HepG2 (cell line): Measurements from ENCODE around the gene CUL9. TPM values are rescaled to one million over a fixed set of nuclear protein-coding genes. Genes with fewer than 3 reads are reported as not detected.

Experiments
- GATA4 ChIP-seq: sonication (generic); IDR thresholded peaks from 2 replicates; pipeline ENCODE4 v1.6.1; 2016; ENCODE audit warnings: antibody characterized with exemption, low read depth, borderline replicate concordance
- HNRNPH1 ChIP-seq: fragments of 200-400 bp; formaldehyde crosslinking; optimal IDR thresholded peaks from 2 replicates; pipeline ENCODE3; 2017; ENCODE audit warnings: mild to moderate bottlenecking, low read depth, low read length
- HOXD1 ChIP-seq: sonication (generic); formaldehyde crosslinking; IDR thresholded peaks from 2 replicates; pipeline ENCODE4 v1.5.0; 2020; ENCODE audit warnings: missing genetic modification reagents
- MLLT10 ChIP-seq: sonication (generic); formaldehyde crosslinking; IDR thresholded peaks from 2 replicates; pipeline ENCODE4 v1.4.0; 2020; ENCODE audit warnings: missing genetic modification reagents
- NR2F6 ChIP-seq, 2 experiments: IDR thresholded peaks; 2 replicates each; pipeline ENCODE4 v1.6.1; 2016; ENCODE audit warnings: antibody characterized with exemption in 1 of 2, mild to moderate bottlenecking in 1 of 2
- PHB2 ChIP-seq: fragments of 450-650 bp; IDR thresholded peaks from 2 replicates; pipeline ENCODE4 v1.6.1; 2018; ENCODE audit not compliant: partially characterized antibody
- POLR2G ChIP-seq: fragments of 200-400 bp; formaldehyde crosslinking; IDR thresholded peaks from 2 replicates; pipeline ENCODE4 v1.6.1; 2018; ENCODE audit warnings: mild to moderate bottlenecking, low read depth, low read length, moderate library complexity
- SMARCE1 ChIP-seq: fragments of 450-650 bp; IDR thresholded peaks from 2 replicates; pipeline ENCODE4 v1.6.1; 2017; ENCODE audit warnings: borderline replicate concordance
- SNRNP70 ChIP-seq: fragments of 200-400 bp; formaldehyde crosslinking; IDR thresholded peaks from 2 replicates; pipeline ENCODE4 v1.6.1; 2017; ENCODE audit warnings: mild to moderate bottlenecking, low read depth, low read length, moderate library complexity
- TCF7L2 ChIP-seq: IDR thresholded peaks from 2 replicates; pipeline ENCODE4 v1.6.1; 2011; ENCODE audit warnings: mild to moderate bottlenecking, low read depth, low read length, moderate library complexity
- TMF1 ChIP-seq: sonication (generic); formaldehyde crosslinking; IDR thresholded peaks from 2 replicates; pipeline ENCODE4 v1.8.1; 2022; ENCODE audit warnings: low read depth, missing genetic modification reagents
- ZBTB3 ChIP-seq: sonication (generic); formaldehyde crosslinking; IDR thresholded peaks from 2 replicates; pipeline ENCODE4 v1.4.0; 2020; ENCODE audit warnings: low read depth, mild to moderate bottlenecking, moderate library complexity, missing genetic modification reagents, borderline replicate concordance
- ZKSCAN1 ChIP-seq: fragments of 150-350 bp; IDR thresholded peaks from 2 replicates; pipeline ENCODE4 v1.6.1; 2014; ENCODE audit warnings: low read length
- ZNF10 ChIP-seq: sonication (generic); formaldehyde crosslinking; IDR thresholded peaks from 2 replicates; pipeline ENCODE4 v1.4.0; 2020; ENCODE audit warnings: mild to moderate bottlenecking, low read depth, missing genetic modification reagents, borderline replicate concordance
- ZNF20 ChIP-seq: sonication (generic); formaldehyde crosslinking; IDR thresholded peaks from 2 replicates; pipeline ENCODE4 v1.4.0; 2020; ENCODE audit warnings: mild to moderate bottlenecking, moderate library complexity, missing genetic modification reagents
- ZNF253 ChIP-seq: sonication (generic); formaldehyde crosslinking; IDR thresholded peaks from 2 replicates; pipeline ENCODE4 v1.8.0; 2022; ENCODE audit warnings: mild to moderate bottlenecking, missing genetic modification reagents, borderline replicate concordance
- ZNF264 ChIP-seq: sonication (generic); formaldehyde crosslinking; IDR thresholded peaks from 2 replicates; pipeline ENCODE4 v1.4.0; 2020; ENCODE audit warnings: missing genetic modification reagents
- ZNF451 ChIP-seq: sonication (generic); formaldehyde crosslinking; IDR thresholded peaks from 2 replicates; pipeline ENCODE4 v1.5.0; 2020; ENCODE audit warnings: mild to moderate bottlenecking, missing genetic modification reagents
- ZNF670 ChIP-seq: sonication (generic); formaldehyde crosslinking; IDR thresholded peaks from 2 replicates; pipeline ENCODE4 v1.8.0; 2022; ENCODE audit warnings: mild to moderate bottlenecking, missing genetic modification reagents, borderline replicate concordance
- ZNF879 ChIP-seq: sonication (generic); formaldehyde crosslinking; IDR thresholded peaks from 2 replicates; pipeline ENCODE4 v1.8.1; 2023; ENCODE audit warnings: missing genetic modification reagents
- polyA plus RNA-seq, 8 experiments: library from polyadenylated mRNA; depleted of rRNA in 3 of 8; stranded (reverse) in 7 of 8; unstranded in 1 of 8; fragments of >200 nt; fragmentation: Illumina TruSeq in 4 of 8; extraction: Trizol in 4 of 8; gene quantifications; 2 replicates each; pipeline versions ENCODE4 v1.2.1 to v1.2.3, GENCODE V29; 2011 to 2016; ENCODE audit warnings: low read depth in 4 of 8, missing spikeins in 1 of 8, mixed read lengths in 1 of 8; ENCODE audit not compliant: insufficient read depth in 1 of 8
- total RNA-seq, 5 experiments: library from RNA; depleted of rRNA; stranded (reverse); fragments of >200 nt; fragmentation: Illumina TruSeq; extraction: Trizol; gene quantifications; 2 replicates each; pipeline ENCODE4 v1.2.3, GENCODE V29; 2016; ENCODE audit warnings: low read depth in 1 of 5
- TF ChIP-seq, protein P1 (sequence below): sonication (generic); formaldehyde crosslinking; IDR thresholded peaks from 2 replicates; pipeline ENCODE4 v1.5.0; 2020; ENCODE audit warnings: mild to moderate bottlenecking, missing genetic modification reagents, borderline replicate concordance
- TF ChIP-seq, protein P2 (sequence below): sonication (generic); formaldehyde crosslinking; IDR thresholded peaks from 2 replicates; pipeline ENCODE4 v1.4.0; 2020; ENCODE audit warnings: missing genetic modification reagents
- TF ChIP-seq, protein P3 (sequence below): sonication (generic); formaldehyde crosslinking; IDR thresholded peaks from 2 replicates; pipeline ENCODE4 v1.4.0; 2020; ENCODE audit warnings: missing genetic modification reagents
- TF ChIP-seq, protein P4 (sequence below): sonication (generic); formaldehyde crosslinking; IDR thresholded peaks from 2 replicates; pipeline ENCODE4 v1.5.0; 2020; ENCODE audit warnings: missing genetic modification reagents

Gene CUL9
- total and polyA plus RNA-seq, 2 of the 13 experiments (the other 11 are each of a cell fraction or from before 2014, with no cell fraction given): 11.4 to 13.7 TPM

DNA sequence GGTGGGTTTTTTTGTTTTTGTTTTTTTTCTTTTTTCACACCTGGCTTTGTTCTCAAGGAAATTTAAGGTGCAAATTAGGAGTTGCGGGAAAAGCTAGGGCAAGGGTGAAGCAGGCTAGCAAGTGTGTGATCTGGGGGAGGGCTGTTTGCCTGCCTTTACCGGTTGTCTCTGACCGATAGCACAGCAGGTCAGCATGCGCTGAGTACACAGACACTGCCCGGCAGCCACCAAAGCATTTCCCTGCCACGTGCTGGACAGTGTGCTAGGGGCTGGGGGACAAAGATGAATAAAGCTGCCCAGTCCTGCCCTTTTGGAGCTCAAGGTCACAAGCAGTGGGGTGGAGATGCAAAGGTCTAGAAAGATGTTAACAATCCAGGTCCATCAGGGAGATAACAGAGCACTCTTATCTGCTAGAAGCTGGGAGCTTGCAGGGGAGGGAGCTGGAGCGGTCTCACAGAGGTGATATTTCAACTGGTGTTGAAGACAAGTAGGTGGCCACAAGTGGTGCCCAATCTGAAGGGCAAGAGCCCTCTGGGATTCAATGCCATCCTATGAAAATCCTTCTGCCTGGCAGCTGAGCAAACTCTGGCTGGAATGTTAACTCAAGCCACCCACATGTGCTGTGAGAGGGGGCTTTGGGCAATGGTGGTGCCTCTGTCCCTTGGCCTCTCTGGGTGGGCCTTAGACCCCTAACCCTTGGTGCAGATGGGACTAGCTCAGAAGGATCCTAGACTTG is 85.8 kb downstream of the CUL9 start (continued):
- TF ChIP-seq, protein P1, sequence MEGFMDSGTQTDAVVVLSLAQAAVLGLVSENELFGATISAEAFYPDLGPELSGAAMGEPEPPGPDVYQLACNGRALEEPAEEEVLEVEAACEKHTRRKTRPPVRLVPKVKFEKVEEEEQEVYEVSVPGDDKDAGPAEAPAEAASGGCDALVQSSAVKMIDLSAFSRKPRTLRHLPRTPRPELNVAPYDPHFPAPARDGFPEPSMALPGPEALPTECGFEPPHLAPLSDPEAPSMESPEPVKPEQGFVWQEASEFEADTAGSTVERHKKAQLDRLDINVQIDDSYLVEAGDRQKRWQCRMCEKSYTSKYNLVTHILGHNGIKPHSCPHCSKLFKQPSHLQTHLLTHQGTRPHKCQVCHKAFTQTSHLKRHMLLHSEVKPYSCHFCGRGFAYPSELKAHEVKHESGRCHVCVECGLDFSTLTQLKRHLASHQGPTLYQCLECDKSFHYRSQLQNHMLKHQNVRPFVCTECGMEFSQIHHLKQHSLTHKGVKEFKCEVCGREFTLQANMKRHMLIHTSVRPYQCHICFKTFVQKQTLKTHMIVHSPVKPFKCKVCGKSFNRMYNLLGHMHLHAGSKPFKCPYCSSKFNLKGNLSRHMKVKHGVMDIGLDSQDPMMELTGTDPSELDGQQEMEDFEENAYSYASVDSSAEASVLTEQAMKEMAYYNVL (CRISPR knock-in tag): peak; percentile 99
- peak; percentile 99 for TF ChIP-seq HOXD1
- TF ChIP-seq SNRNP70: no peak
- peak; percentile 86 for TF ChIP-seq ZKSCAN1
- TF ChIP-seq ZNF10: no peak
- peak; percentile 98; the same call in 1 of the 2 replicates for TF ChIP-seq ZNF253 (CRISPR knock-in tag)
- TF ChIP-seq NR2F6 (IDR thresholded peaks at IDR 0.05): peak; percentile 99
- peak; percentile 100 for TF ChIP-seq NR2F6 (CRISPR knock-in tag; IDR thresholded peaks at IDR 0.05)
- TF ChIP-seq ZBTB3 (CRISPR knock-in tag): peak; percentile 97
- peak; percentile 99 for TF ChIP-seq ZNF451
- peak; percentile 99 for TF ChIP-seq GATA4
- TF ChIP-seq, protein P2, sequence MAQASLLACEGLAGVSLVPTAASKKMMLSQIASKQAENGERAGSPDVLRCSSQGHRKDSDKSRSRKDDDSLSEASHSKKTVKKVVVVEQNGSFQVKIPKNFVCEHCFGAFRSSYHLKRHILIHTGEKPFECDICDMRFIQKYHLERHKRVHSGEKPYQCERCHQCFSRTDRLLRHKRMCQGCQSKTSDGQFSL: peak; percentile 79
- 0 out of 2 replicates have a peak, but pooled peaks have one; percentile 86 for TF ChIP-seq ZNF20 (CRISPR knock-in tag)
- TF ChIP-seq POLR2G: peak; percentile 43; the same call in 1 of the 2 replicates
- TF ChIP-seq, protein P3, sequence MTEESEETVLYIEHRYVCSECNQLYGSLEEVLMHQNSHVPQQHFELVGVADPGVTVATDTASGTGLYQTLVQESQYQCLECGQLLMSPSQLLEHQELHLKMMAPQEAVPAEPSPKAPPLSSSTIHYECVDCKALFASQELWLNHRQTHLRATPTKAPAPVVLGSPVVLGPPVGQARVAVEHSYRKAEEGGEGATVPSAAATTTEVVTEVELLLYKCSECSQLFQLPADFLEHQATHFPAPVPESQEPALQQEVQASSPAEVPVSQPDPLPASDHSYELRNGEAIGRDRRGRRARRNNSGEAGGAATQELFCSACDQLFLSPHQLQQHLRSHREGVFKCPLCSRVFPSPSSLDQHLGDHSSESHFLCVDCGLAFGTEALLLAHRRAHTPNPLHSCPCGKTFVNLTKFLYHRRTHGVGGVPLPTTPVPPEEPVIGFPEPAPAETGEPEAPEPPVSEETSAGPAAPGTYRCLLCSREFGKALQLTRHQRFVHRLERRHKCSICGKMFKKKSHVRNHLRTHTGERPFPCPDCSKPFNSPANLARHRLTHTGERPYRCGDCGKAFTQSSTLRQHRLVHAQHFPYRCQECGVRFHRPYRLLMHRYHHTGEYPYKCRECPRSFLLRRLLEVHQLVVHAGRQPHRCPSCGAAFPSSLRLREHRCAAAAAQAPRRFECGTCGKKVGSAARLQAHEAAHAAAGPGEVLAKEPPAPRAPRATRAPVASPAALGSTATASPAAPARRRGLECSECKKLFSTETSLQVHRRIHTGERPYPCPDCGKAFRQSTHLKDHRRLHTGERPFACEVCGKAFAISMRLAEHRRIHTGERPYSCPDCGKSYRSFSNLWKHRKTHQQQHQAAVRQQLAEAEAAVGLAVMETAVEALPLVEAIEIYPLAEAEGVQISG: peak; percentile 95
- peak; percentile 94 for TF ChIP-seq ZNF264 (CRISPR knock-in tag)
- TF ChIP-seq PHB2: no peak
- peak; percentile 73 for TF ChIP-seq TMF1 (CRISPR knock-in tag)
- TF ChIP-seq ZNF670 (CRISPR knock-in tag): peak; percentile 100
- no peak for TF ChIP-seq SMARCE1
- TF ChIP-seq, protein P4, sequence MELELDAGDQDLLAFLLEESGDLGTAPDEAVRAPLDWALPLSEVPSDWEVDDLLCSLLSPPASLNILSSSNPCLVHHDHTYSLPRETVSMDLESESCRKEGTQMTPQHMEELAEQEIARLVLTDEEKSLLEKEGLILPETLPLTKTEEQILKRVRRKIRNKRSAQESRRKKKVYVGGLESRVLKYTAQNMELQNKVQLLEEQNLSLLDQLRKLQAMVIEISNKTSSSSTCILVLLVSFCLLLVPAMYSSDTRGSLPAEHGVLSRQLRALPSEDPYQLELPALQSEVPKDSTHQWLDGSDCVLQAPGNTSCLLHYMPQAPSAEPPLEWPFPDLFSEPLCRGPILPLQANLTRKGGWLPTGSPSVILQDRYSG: 0 out of 2 replicates have a peak, but pooled peaks have one; percentile 48
- peak; percentile 25; the same call in 1 of the 2 replicates for TF ChIP-seq TCF7L2
- TF ChIP-seq HNRNPH1: no peak
- TF ChIP-seq ZNF879 (CRISPR knock-in tag): peak; percentile 72; the same call in 1 of the 2 replicates
- TF ChIP-seq MLLT10 (CRISPR knock-in tag): no peak
